ENCODE results near the gene TUSC1. TPM values are rescaled to one million over a fixed set of nuclear protein-coding genes. Genes with fewer than 3 reads are reported as not detected.
"Not testable (repeated sequence)": the region's sequence is repeated elsewhere in the genome, so short reads cannot be mapped to it uniquely, and the experiment has no call there.

TUSC1 gene
- total RNA-seq, 4 donors from 2014 or later = 23.7 to 33.5 (median 27.3) TPM

DNA sequence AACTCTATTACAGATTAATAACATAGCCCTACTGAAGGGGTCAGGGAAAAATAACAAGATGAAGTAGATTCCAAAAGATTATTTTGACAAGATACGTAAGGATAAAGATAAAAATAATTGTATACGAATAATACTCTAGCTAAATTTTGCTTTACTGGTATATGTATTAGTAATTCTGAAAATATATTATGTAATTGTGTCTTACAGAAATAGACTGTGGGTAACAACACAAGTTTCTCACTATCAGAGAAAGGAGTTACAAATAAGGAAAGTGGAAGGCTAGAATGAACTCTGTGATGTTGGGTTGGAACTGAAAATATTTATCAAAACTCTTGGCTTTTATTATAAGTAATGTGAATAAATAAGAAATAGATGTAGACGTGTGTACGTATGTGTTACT is 26.6 kb upstream of the TUSC1 start:
- 84 to 89% methylated on average over 4 of the region's 4 CpGs for WGBS, 2 donors
- DNase-seq (ENCODE audit: low spot score in 2 of 2) = no peak
- intact Hi-C loops (cut with DNase I; ENCODE audit: low total_unique reads) = no loop called here
- TF ChIP-seq CTCF (IDR thresholded peaks at IDR 0.05) = no peak
- no peak for TF ChIP-seq POLR2A (IDR thresholded peaks at IDR 0.05)
- H3K4me3 ChIP-seq (ENCODE audit: low read depth, poor library complexity, severe bottlenecking) = no peak overlapping the region

DNA sequence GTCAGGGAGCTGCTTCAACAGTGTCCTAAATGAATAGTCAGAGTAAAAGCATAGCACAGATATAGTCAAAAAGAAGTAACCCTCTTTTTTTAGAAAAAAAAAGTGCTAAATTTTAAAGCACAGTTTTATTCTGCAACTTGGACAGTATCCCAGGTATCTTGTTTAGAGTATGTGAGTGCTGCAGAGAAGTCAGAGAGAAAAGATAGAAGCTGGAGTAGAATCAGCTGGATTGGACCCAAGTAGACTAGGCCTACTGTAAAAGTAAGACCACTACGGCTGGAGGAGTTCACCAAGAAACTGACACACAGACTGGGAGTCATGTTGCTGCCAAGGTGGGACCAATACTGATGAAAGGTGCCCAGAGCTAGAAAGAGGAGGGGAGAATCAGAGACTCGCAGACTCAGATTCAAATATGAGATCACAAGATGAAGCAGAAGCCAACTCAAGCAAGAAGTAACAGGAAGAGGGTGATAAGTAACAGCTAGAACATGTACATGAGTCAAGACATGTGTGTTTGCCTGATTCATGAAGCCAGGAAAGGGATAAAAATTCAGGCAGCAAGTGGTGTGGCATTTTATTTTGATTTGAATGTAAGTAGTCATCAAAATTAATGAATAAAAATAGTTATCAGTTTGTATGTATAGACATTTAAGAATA is 25.6 kb upstream of the TUSC1 start:
- no peak overlapping the region for H3K4me3 ChIP-seq (ENCODE audit: low read depth, poor library complexity, severe bottlenecking)
- TF ChIP-seq POLR2A (IDR thresholded peaks at IDR 0.05) (no peak), CTCF (IDR thresholded peaks at IDR 0.05) (no peak)
- intact Hi-C loops (cut with DNase I; ENCODE audit: low total_unique reads) = no loop called here
- DNase-seq (ENCODE audit: low spot score in 2 of 2) = no peak
- WGBS, 2 donors = 38 to 41% methylated on average over 2 of the region's 2 CpGs

DNA sequence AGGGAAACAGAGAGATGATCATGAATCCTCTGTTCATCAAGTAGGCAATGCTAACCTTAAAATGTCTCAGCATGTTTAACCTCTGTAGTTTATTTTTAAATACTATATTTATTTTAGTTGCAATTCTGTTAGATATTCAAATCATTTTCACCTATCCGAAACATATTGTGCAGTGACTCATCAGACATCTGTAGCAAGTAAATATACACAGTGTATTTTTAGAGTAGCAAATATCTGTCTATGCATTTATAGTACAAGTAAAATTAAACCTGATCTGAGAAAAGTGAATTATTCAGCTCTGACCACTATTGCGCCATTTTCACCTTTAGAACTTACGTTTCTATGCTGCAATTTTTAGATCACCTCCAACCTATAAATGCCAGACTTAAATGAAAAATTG is 24.3 kb upstream of the TUSC1 start:
- intact Hi-C loops (cut with DNase I; ENCODE audit: low total_unique reads) = no loop called here
- 64 to 66% methylated on average over 3 of the region's 3 CpGs for WGBS, 2 donors
- DNase-seq (ENCODE audit: low spot score in 2 of 2) = no peak

DNA sequence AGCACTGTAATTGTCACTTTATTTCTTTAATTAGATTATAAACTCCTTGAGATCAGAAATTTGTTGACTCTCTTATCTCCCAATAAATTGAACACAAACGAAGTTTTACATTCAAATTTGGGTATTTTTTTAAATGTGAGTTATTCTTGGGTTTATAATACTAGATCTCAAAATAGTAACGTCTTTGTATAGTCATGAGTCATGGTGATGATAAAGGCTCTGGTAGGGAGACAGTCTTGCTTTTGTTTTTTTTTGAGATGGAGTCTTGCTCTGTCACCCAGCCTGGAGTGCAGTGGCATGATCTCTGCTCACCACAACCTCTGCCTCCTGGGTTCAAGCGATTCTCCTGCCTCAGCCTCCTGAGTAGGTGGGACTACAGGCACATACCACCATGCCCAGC is 22.7 kb upstream of the TUSC1 start:
- DNase-seq (ENCODE audit: low spot score in 2 of 2); intact Hi-C loops (cut with DNase I; ENCODE audit: low total_unique reads); H3K4me3 ChIP-seq (ENCODE audit: low read depth, poor library complexity, severe bottlenecking): not testable (repeated sequence)
- WGBS, 2 donors = 44 to 59% methylated on average over 3 of the region's 3 CpGs

More for the DNA sequence above, 24.3 kb upstream of the TUSC1 start:
- H3K4me3 ChIP-seq (ENCODE audit: low read depth, poor library complexity, severe bottlenecking) = no peak overlapping the region
- TF ChIP-seq CTCF (IDR thresholded peaks at IDR 0.05) (no peak), POLR2A (IDR thresholded peaks at IDR 0.05) (no peak)

GRCh38 chr9:25700430-25700829 is 22.2 kb upstream of the TUSC1 start:
- no peak for DNase-seq (ENCODE audit: low spot score in 2 of 2)
- TF ChIP-seq POLR2A (IDR thresholded peaks at IDR 0.05) (no peak), CTCF (IDR thresholded peaks at IDR 0.05) (no peak)
- no peak overlapping the region for H3K4me3 ChIP-seq (ENCODE audit: low read depth, poor library complexity, severe bottlenecking)
- intact Hi-C loops (cut with DNase I; ENCODE audit: low total_unique reads) = no loop called here

- H3K4me3 ChIP-seq (ENCODE audit: low read depth, poor library complexity, severe bottlenecking) = no peak overlapping the region
- 68 to 88% methylated on average over 4 of the region's 4 CpGs for WGBS, 2 donors
- DNase-seq (ENCODE audit: low spot score in 2 of 2) = no peak
- intact Hi-C loops (cut with DNase I; ENCODE audit: low total_unique reads) = no loop called here
- TF ChIP-seq POLR2A (IDR thresholded peaks at IDR 0.05) = no peak
- no peak for TF ChIP-seq CTCF (IDR thresholded peaks at IDR 0.05)
These were observed 13.5 kb upstream of the TUSC1 start for GRCh38 chr9:25691786-25692185.
